ENCODE data around the gene SPOCK1. TPM values are rescaled to one million over a fixed set of nuclear protein-coding genes. Genes with fewer than 3 reads are reported as not detected.

Gene SPOCK1
- total and polyA plus RNA-seq, 7 donors, result 4.2 to 52.7 (median 16.0) TPM

DNA sequence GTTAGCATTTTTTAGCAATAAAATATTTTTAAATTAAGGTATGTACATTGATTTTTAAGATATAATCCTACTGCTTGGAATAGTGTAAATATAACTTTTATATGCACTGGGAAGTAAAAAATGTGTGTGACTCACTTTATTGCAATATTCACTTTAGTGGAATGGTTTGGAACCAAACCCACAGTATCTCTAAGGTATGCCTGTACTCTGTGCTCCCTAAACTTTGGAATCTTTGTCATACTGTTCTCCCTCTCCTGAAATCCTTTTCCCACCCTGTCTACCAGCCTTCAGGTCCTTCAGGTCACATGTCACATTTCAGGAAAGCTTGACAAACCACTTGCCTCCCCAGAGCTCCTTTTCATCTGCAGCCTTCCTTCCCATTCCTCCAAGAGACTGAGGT is 308.7 kb downstream of the SPOCK1 start:
- ATAC-seq, result no peak
- intact Hi-C loops (cut with DNase I), result no loop called here
- no peak overlapping the region for H3K27ac ChIP-seq

DNA sequence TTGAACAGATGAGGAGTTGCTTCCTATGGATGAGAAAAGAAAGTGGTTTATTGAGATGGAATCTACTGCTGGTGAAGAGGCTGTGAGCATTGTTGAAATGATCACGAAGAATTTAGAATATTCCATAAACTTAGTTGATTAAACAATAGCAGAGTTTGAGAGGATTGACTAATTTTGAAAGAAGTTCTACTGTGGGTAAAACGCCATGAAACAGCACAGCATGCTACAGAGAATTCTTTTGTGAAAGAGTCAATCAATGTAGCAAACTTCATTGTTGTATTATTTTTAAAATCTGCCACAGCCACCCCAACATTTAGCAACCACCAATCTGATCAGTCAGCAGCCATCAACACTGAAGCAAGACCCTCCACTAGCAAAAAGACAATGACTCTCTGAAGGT is 309.1 kb downstream of the SPOCK1 start:
- H3K4me3 ChIP-seq, result no peak overlapping the region
- no peaks in the 10 kb centered on the region for H3K36me3 ChIP-seq (ENCODE audit: insufficient read depth in 1 of 2, low read depth in 1 of 2)
- no peaks in the 10 kb centered on the region for H3K9me3 ChIP-seq
- intact Hi-C loops (cut with DNase I), result no loop called here
- ATAC-seq, result no peak
- WGBS, 3 donors, result 44 to 70% (median 46%) methylated on average over 2 of the region's 2 CpGs
- no peak overlapping the region for H3K27ac ChIP-seq
- TF ChIP-seq, protein P1, sequence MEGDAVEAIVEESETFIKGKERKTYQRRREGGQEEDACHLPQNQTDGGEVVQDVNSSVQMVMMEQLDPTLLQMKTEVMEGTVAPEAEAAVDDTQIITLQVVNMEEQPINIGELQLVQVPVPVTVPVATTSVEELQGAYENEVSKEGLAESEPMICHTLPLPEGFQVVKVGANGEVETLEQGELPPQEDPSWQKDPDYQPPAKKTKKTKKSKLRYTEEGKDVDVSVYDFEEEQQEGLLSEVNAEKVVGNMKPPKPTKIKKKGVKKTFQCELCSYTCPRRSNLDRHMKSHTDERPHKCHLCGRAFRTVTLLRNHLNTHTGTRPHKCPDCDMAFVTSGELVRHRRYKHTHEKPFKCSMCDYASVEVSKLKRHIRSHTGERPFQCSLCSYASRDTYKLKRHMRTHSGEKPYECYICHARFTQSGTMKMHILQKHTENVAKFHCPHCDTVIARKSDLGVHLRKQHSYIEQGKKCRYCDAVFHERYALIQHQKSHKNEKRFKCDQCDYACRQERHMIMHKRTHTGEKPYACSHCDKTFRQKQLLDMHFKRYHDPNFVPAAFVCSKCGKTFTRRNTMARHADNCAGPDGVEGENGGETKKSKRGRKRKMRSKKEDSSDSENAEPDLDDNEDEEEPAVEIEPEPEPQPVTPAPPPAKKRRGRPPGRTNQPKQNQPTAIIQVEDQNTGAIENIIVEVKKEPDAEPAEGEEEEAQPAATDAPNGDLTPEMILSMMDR (IDR thresholded peaks at IDR 0.05), result no peak
- peaks cover 0 to 3% (median 0%) of the 10 kb centered on the region in 3 donors for H3K27me3 ChIP-seq (ENCODE audit: insufficient read depth in 3 of 3, low read length in 2 of 3)
- DNase-seq, result no peak
- H3K4me1 ChIP-seq, result no peaks in the 10 kb centered on the region

More for the DNA sequence above, 308.7 kb downstream of the SPOCK1 start:
- peaks cover 0 to 3% (median 0%) of the 10 kb centered on the region in 3 donors for H3K27me3 ChIP-seq (ENCODE audit: insufficient read depth in 3 of 3, low read length in 2 of 3)
- no peaks in the 10 kb centered on the region for H3K36me3 ChIP-seq (ENCODE audit: insufficient read depth in 1 of 2, low read depth in 1 of 2)
- H3K4me3 ChIP-seq, result no peak overlapping the region
- no peaks in the 10 kb centered on the region for H3K4me1 ChIP-seq
- H3K9me3 ChIP-seq, result no peaks in the 10 kb centered on the region
- TF ChIP-seq, protein P1 (IDR thresholded peaks at IDR 0.05), result no peak
- no peak for DNase-seq

DNA sequence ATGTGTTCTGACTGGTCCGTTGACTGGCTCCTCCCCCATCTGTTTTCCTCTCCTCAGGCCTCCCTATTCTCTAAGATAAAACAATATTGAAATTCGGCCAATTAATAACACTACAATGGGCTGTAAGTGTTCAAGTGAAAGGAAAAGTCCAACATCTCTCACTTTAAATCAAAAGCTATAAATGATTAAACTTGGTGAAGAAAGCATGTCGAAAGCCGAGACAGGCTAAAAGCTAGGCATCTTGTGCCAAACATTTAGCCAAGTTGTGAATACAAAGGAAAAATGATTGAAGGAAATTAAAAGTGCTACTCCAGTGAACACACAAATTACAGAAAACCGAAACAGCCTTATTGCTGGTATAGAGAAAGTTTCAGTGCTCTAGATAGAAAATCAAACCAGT is 310.6 kb downstream of the SPOCK1 start:
- no peaks in the 10 kb centered on the region for H3K9me3 ChIP-seq
- intact Hi-C loops (cut with DNase I), result no loop called here
- ATAC-seq (no peak), DNase-seq (no peak)
- TF ChIP-seq, protein P1 (IDR thresholded peaks at IDR 0.05), result no peak
- H3K36me3 ChIP-seq (ENCODE audit: insufficient read depth in 1 of 2, low read depth in 1 of 2), result no peaks in the 10 kb centered on the region
- H3K4me3 ChIP-seq, result no peak overlapping the region
- H3K4me1 ChIP-seq, result no peaks in the 10 kb centered on the region
- H3K27ac ChIP-seq, result no peak overlapping the region
- peaks cover 0 to 3% (median 0%) of the 10 kb centered on the region in 3 donors for H3K27me3 ChIP-seq (ENCODE audit: insufficient read depth in 3 of 3, low read length in 2 of 3)
- 73 to 93% (median 78%) methylated on average over 5 of the region's 5 CpGs for WGBS, 3 donors

DNA sequence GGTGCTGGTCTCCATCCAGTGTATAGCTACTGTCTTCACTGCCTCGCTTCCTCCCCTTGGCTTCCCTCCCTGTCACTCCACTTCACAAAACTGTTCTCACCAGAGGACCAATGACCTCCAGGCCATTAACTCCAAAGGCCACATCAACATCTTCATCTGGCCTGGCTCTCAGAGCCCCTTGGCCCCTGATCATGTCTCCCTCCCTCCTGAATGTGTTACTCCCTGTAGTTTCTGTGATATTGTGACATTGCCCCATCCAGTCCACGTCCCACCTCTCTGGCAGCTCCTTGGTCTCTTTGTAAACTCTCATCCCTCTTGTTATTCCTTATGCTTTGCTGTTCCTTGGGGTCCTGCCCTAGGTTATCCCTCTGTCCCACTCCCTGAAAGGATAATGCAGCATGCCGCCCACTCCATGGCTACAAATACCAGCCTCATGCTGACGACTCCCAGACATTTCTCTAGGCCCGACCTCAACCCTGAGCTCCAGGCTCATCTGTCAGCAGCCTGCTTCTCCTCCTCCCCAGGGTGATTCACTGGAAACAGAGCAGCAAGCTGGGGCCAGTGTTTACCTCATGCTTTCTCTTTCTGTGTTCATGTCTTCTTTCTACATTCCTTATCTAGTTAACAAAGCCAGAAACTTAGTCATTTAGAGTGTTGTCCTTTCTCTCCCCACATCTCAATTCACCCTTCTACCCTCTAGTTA is 312.2 kb downstream of the SPOCK1 start:
- intact Hi-C loops (cut with DNase I), result no loop called here
- Histone ChIP-seq H3K4me1 (no peaks in the 10 kb centered on the region), H3K9me3 (no peaks in the 10 kb centered on the region), H3K36me3 (ENCODE audit: insufficient read depth in 1 of 2, low read depth in 1 of 2) (no peaks in the 10 kb centered on the region), H3K27ac (no peak overlapping the region), H3K27me3 (ENCODE audit: insufficient read depth in 3 of 3, low read length in 2 of 3) (peaks cover 0 to 3% (median 0%) of the 10 kb centered on the region in 3 donors), H3K4me3 (no peak overlapping the region)
- peak in 3 of 4 donors; percentile 48 to 80 (median 64) for ATAC-seq
- 59 to 66% (median 64%) methylated on average over 5 of the region's 5 CpGs for WGBS, 3 donors
- DNase-seq, result peak; percentile 51 to 60
- TF ChIP-seq, protein P1 (IDR thresholded peaks at IDR 0.05), result no peak

DNA sequence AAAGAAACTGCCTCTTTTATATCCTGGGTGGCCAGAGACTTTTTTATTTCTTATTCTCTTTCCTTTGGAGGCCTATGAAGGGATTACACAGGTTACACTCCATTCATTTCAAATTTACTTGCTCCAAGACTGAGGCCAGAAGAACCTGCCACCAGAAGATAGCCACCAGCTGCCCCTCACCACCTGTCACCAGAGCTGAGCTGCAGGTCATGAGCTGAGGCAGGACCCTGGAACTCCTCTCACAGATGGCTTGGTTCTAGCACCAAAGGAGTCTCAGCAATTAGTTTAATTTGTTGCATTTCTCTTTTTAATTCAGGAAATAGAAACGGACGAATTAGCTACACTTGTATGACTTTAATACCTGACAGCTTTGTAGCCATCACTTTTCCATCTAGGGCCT is 313.9 kb downstream of the SPOCK1 start:
- intact Hi-C loops (cut with DNase I), result no loop called here
- no peak for ATAC-seq
- no peaks in the 10 kb centered on the region for H3K9me3 ChIP-seq
- no peaks in the 10 kb centered on the region for H3K4me1 ChIP-seq
- no peak for DNase-seq
- no peak overlapping the region for H3K4me3 ChIP-seq
- H3K27ac ChIP-seq, result no peak overlapping the region
- WGBS, 3 donors, result 73 to 79% (median 75%) methylated on average over 2 of the region's 2 CpGs
- no peaks in the 10 kb centered on the region for H3K36me3 ChIP-seq (ENCODE audit: insufficient read depth in 1 of 2, low read depth in 1 of 2)
- peaks cover 0 to 3% (median 0%) of the 10 kb centered on the region in 3 donors for H3K27me3 ChIP-seq (ENCODE audit: insufficient read depth in 3 of 3, low read length in 2 of 3)
- TF ChIP-seq, protein P1 (IDR thresholded peaks at IDR 0.05), result no peak
